MCF 10A (cell line): Measurements from ENCODE around the gene CWF19L1. TPM values are rescaled to one million over a fixed set of nuclear protein-coding genes. Genes with fewer than 3 reads are reported as not detected.

ENCODE experiments used
- BruUV-seq: library from RNA; stranded (reverse); fragments of 400-500 nt; replicated peaks from 2 replicates; lab custom pipeline; 2021; lab: Mats Ljungman, UMichigan
- CTCF ChIA-PET: fragments of 300-600 bp; sonication (Branson Sonifier 250); formaldehyde crosslinking; extraction: SDS; loops from one replicate; lab custom pipeline; 2021; ENCODE audit warnings: antibody characterized with exemption, inconsistent platforms; lab: Yijun Ruan, JAX
- POLR2A ChIA-PET: fragments of 300-600, 350-650 bp; sonication (Branson Sonifier 250); formaldehyde crosslinking; extraction: SDS; loops from one replicate; lab custom pipeline; 2020; ENCODE audit warnings: antibody characterized with exemption, inconsistent platforms; lab: Yijun Ruan, JAX
- DNase-seq: peaks from one replicate; pipeline ENCODE4 v3.0.0-alpha.2; 2018; ENCODE audit not compliant: unreplicated experiment
- H3K27ac Mint-ChIP-seq: one replicate; pipeline ENCODE4 v1.8.0; 2022; ENCODE audit warnings: mild to moderate bottlenecking, low read depth, mixed read lengths; ENCODE audit not compliant: unreplicated experiment
- H3K27me3 Mint-ChIP-seq: one replicate; pipeline ENCODE4 v1.8.0; 2022; ENCODE audit warnings: mixed read lengths; ENCODE audit not compliant: insufficient read depth, unreplicated experiment
- H3K36me3 Mint-ChIP-seq: one replicate; pipeline ENCODE4 v1.8.0; 2022; ENCODE audit warnings: mild to moderate bottlenecking, moderate library complexity, mixed read lengths; ENCODE audit not compliant: insufficient read depth, unreplicated experiment
- H3K4me1 Mint-ChIP-seq: one replicate; pipeline ENCODE4 v1.8.0; 2022; ENCODE audit warnings: mixed read lengths; ENCODE audit not compliant: insufficient read depth, unreplicated experiment
- H3K4me3 Mint-ChIP-seq: one replicate; pipeline ENCODE4 v1.8.0; 2022; ENCODE audit warnings: mild to moderate bottlenecking, moderate library complexity, mixed read lengths; ENCODE audit not compliant: unreplicated experiment
- H3K9me3 Mint-ChIP-seq: one replicate; pipeline ENCODE4 v1.8.0; 2022; ENCODE audit warnings: mixed read lengths; ENCODE audit not compliant: unreplicated experiment
- intact Hi-C: fragments of 100-400 bp; cut with micrococcal nuclease; formaldehyde crosslinking; loops from 2 replicates; pipeline ENCODE4 v1.14.1; 2022
- total RNA-seq: library from RNA; stranded (reverse); gene quantifications from 2 replicates; pipeline ENCODE4 v1.2.3, GENCODE V29; 2022
- TF ChIP-seq, protein P1 (sequence below): fragments of 200-600 bp; IDR thresholded peaks from one replicate; pipeline ENCODE4 v1.8.0; 2022; ENCODE audit warnings: antibody characterized with exemption, mild to moderate bottlenecking; ENCODE audit not compliant: unreplicated experiment

Gene CWF19L1
- total RNA-seq, 1 experiment from 2014 or later: 24.4 TPM

DNA sequence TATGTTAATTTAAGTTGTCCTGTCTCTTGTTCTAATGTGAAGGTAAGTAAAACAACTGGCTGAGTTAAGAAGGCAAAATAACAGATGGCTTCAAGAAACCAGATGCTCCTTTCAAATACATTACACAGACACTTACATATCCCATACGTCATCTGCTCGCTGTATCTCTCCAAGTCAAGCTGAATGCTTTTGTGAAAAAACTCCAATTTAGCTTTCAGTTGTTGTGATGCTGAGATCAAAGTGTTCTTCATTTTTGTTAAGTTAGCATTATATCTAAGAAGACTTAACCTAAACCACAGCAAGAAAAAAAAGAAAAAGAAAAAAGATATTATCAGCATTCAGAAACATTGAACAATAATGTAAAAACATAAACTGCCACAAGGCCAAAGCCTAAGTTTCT lies 63.1 kb downstream of the CWF19L1 start:
- intact Hi-C loops: no loop called here
- Mint-ChIP-seq H3K27me3 (no peaks in the 10 kb centered on the region), H3K36me3 (peaks cover 69% of the 10 kb centered on the region), H3K9me3 (no peaks in the 10 kb centered on the region), H3K4me3 (no peak overlapping the region), H3K4me1 (no peaks in the 10 kb centered on the region), H3K27ac (no peak overlapping the region)
- POLR2A ChIA-PET: interaction anchor here (0.7 to 1.4 kb wide), 3 partner anchors 11 to 56 kb away, joined by 3 to 7 read pairs (median 4); no protein-coding TSS in a partner anchor
- CTCF ChIA-PET: interaction anchor here (0.7 kb wide), 1 partner anchor 1880 kb away, joined by 3 read pairs; no protein-coding TSS in a partner anchor
- BruUV-seq: no TSS peak
- TF ChIP-seq, protein P1, sequence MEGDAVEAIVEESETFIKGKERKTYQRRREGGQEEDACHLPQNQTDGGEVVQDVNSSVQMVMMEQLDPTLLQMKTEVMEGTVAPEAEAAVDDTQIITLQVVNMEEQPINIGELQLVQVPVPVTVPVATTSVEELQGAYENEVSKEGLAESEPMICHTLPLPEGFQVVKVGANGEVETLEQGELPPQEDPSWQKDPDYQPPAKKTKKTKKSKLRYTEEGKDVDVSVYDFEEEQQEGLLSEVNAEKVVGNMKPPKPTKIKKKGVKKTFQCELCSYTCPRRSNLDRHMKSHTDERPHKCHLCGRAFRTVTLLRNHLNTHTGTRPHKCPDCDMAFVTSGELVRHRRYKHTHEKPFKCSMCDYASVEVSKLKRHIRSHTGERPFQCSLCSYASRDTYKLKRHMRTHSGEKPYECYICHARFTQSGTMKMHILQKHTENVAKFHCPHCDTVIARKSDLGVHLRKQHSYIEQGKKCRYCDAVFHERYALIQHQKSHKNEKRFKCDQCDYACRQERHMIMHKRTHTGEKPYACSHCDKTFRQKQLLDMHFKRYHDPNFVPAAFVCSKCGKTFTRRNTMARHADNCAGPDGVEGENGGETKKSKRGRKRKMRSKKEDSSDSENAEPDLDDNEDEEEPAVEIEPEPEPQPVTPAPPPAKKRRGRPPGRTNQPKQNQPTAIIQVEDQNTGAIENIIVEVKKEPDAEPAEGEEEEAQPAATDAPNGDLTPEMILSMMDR: no peak
- DNase-seq: no peak

DNA sequence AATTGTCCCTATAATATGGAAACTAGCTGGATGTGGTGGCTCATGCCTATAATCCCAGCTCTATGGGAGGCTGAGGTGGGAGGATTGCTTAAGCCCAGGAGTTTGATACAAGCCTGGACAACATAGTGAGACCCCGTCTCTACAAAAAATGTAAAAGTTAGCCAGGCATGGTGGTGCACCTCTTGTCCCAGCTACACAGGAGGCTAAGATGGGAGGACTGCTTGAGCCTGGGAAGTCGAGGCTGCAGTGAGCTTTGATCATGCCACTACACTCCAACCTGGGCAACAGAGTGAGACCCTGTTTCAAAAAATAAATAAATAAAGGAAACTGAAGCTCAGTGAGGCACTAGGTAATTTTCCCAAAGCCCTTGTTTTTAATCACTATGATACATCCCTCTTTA lies 65.9 kb downstream of the CWF19L1 start:
- Mint-ChIP-seq H3K9me3 (no peaks in the 10 kb centered on the region), H3K4me3 (no peak overlapping the region), H3K27me3 (no peaks in the 10 kb centered on the region), H3K36me3 (peaks cover 85% of the 10 kb centered on the region), H3K27ac (no peak overlapping the region), H3K4me1 (no peaks in the 10 kb centered on the region)
- ChIA-PET POLR2A (interaction anchor here (0.5 to 1.6 kb wide), 3 partner anchors 16 to 521 kb away, joined by 3 to 6 read pairs (median 5); partner anchors contain the start of gene ERLIN1), CTCF (interaction anchor here (0.8 kb wide), 1 partner anchor 38 kb away, joined by 6 read pairs; no protein-coding TSS in a partner anchor)
- no peak for DNase-seq
- intact Hi-C loops: no loop called here
- TF ChIP-seq, protein P1: no peak
- no TSS peak for BruUV-seq

- no peaks in the 10 kb centered on the region for H3K4me1 Mint-ChIP-seq
- H3K9me3 Mint-ChIP-seq: no peaks in the 10 kb centered on the region
- ChIA-PET CTCF (no interaction called here), POLR2A (interaction anchor here (0.6 to 2.0 kb wide), 2 partner anchors 10 to 34 kb away, joined by 3 to 9 read pairs; partner anchors contain the start of gene CHUK)
- DNase-seq: no peak
- peaks cover 67% of the 10 kb centered on the region for H3K36me3 Mint-ChIP-seq
- H3K4me3 Mint-ChIP-seq: no peak overlapping the region
- BruUV-seq: no TSS peak
- no peak overlapping the region for H3K27ac Mint-ChIP-seq
- H3K27me3 Mint-ChIP-seq: no peaks in the 10 kb centered on the region
- TF ChIP-seq, protein P1: no peak
- intact Hi-C loops: no loop called here
These were observed 72.7 kb downstream of the CWF19L1 start for GRCh38 chr10:100194711-100195110.

- no peak overlapping the region for H3K4me3 Mint-ChIP-seq
- peaks cover 6% of the 10 kb centered on the region for H3K4me1 Mint-ChIP-seq
- TF ChIP-seq, protein P1: no peak
- BruUV-seq: no TSS peak
- ChIA-PET POLR2A (interaction anchor here (0.8 kb wide), 1 partner anchor 184 kb away, joined by 3 read pairs; no protein-coding TSS in a partner anchor), CTCF (interaction anchor here (0.7 kb wide), 1 partner anchor 215 kb away, joined by 3 read pairs; no protein-coding TSS in a partner anchor)
- intact Hi-C loops: no loop called here
- DNase-seq: no peak
- H3K27ac Mint-ChIP-seq: no peak overlapping the region
- no peaks in the 10 kb centered on the region for H3K9me3 Mint-ChIP-seq
- no peaks in the 10 kb centered on the region for H3K27me3 Mint-ChIP-seq
- peaks cover 47% of the 10 kb centered on the region for H3K36me3 Mint-ChIP-seq
These were observed 75.1 kb downstream of the CWF19L1 start for GRCh38 chr10:100192350-100192749.
